Embryonic facial prominence (tissue), 1 donor: ENCODE results near the gene SPATA2.

Source experiments
- DNase-seq: peaks from one replicate; pipeline ENCODE4 v3.0.0-alpha.2; 2016; ENCODE audit errors: extremely low spot score

SPATA2 gene

GRCh38 chr20:49859011-49859410, 56.3 kb downstream of the SPATA2 start:
- DNase-seq: no peak

- DNase-seq: no peak
These were observed 57.2 kb downstream of the SPATA2 start for GRCh38 chr20:49858076-49858585.

DNA sequence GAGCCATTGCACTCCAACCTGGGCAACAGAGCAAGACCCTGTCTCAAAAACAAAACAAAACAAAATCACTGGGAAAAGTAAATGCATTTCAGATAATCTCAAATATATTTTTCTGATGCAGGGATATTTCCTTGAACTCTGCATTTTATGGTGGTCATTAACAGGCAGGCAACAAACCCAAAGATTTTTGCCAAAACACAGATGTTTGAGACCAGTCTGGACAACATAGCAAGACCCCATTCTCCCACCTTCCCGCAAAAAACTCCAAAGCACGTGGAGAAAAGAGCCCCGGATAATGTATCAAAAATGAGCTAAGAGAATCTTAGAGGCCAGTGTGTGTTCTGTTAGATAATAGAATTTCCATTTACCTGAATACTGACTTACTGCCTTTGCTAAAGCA, 58.4 kb downstream of the SPATA2 start:
- no peak for DNase-seq

DNA sequence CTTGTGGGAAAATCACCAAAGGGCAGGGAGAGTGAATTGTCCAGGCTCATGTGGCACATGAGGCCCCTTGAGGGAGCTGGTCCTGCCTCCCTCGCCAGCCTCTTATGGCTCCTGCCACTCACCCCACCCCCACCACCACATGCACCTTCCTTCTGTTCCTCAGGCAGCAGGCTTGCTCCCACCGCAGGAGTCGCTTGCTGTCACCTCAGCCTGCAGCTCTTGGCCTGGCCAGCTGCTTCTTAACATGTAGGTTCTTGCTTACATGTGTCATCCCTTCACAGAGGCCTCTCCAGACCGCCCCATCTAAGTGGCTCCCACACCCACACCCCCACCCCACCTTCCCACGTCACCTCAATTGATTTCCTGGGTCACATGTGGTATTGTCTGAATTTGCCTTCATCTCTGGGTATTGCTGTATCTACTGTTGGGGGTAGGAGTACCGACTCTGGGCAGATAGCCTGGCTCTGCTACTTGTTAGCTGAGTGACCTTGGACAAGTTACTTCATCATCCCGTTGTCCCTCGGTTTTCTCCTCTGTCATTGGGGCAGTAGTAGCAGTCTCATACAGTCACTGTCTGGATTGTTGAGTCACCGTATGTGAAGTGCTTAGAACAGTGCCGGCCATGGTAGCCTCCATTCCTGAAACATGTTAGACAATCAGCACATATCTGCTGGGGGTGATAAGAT, 61.0 kb downstream of the SPATA2 start:
- DNase-seq: no peak

- no peak for DNase-seq
These were observed 61.7 kb downstream of the SPATA2 start for GRCh38 chr20:49853640-49854039.
